H1 (cell line): Measurements from ENCODE around the gene MPDU1. TPM values are rescaled to one million over a fixed set of nuclear protein-coding genes. Genes with fewer than 3 reads are reported as not detected.

Experiments used
- NRF1 ChIP-seq: IDR thresholded peaks from 2 replicates; pipeline ENCODE4 v1.6.1; 2011; ENCODE audit warnings: mild to moderate bottlenecking, low read depth, low read length, improper control_type of control experiment
- POU5F1 ChIP-seq: IDR thresholded peaks from 2 replicates; pipeline ENCODE4 v1.6.1; 2011; ENCODE audit warnings: low read depth, mild to moderate bottlenecking, low read length, moderate library complexity
- polyA plus RNA-seq, 7 experiments: library from polyadenylated mRNA; depleted of rRNA in 3 of 7; stranded (reverse) in 5 of 7; unstranded in 2 of 7; fragments of >200 nt in 5 of 7; fragments of 200-250 nt in 2 of 7; gene quantifications; 1 replicate in 5 of 7; 2 replicates in 1 of 7; 4 replicates in 1 of 7; pipeline versions ENCODE4 v1.2.1 to v1.2.3, GENCODE V29; 2011 to 2013; ENCODE audit warnings: missing spikeins in 2 of 7, mixed read lengths in 2 of 7
- total RNA-seq: library from RNA; stranded (reverse); fragmentation: NEBNext Ultra II Directional; extraction: Animal tissue kit (Norgen Biotek cat#: 25700); gene quantifications from 2 replicates; pipeline ENCODE4 v1.2.1, GENCODE V29; 2021

The MPDU1 gene
- total and polyA plus RNA-seq, 2 of the 8 experiments (the other 6 are each of a cell fraction or from before 2014, with no cell fraction given) = 63.2 to 142 TPM

- TF ChIP-seq NRF1 = no peak
- TF ChIP-seq POU5F1 = no peak
These were observed 32.3 kb upstream of the MPDU1 start (continued) for GRCh38 chr17:7551396-7551795.
